Peyer's patch (tissue), 4 donors: ENCODE results near the gene CTDNEP1. TPM values are rescaled to one million over a fixed set of nuclear protein-coding genes. Genes with fewer than 3 reads are reported as not detected.

Experiments
- DNase-seq, 3 donors: peaks; one replicate each; pipeline ENCODE4 v3.0.0-alpha.2; 2017 to 2019
- H3K27ac ChIP-seq, 4 donors: fragments of 200-600 bp; sonication (generic); one replicate each; pipeline ENCODE4 v1.5.1; 2016 to 2019
- H3K27me3 ChIP-seq, 2 donors: fragments of 200-600 bp; sonication (generic); one replicate each; pipeline ENCODE4 v1.5.1; 2019
- H3K36me3 ChIP-seq, 3 donors: fragments of 200-600 bp; sonication (generic); one replicate each; pipeline ENCODE4 v1.5.1; 2016 to 2019
- H3K4me1 ChIP-seq, 4 donors: fragments of 200-600 bp; sonication (generic); one replicate each; pipeline ENCODE4 v1.5.1; 2016 to 2019
- H3K4me3 ChIP-seq, 4 donors: fragments of 200-600 bp; sonication (generic); 1 replicate in 3 of 4; 2 replicates in 1 of 4; pipeline ENCODE4 v1.5.1; 2016 to 2019; ENCODE audit warnings: mild to moderate bottlenecking in 1 of 4
- H3K9me3 ChIP-seq, 4 donors: fragments of 200-600 bp; sonication (generic); one replicate each; pipeline ENCODE4 v1.5.1; 2016 to 2019; ENCODE audit warnings: mild to moderate bottlenecking in 1 of 4
- CTCF ChIP-seq, 6 experiments: fragments of 450-650 bp in 4 of 6; fragments of 200-600 bp in 2 of 6; sonication (generic) in 1 of 6; IDR thresholded peaks; one replicate each; pipeline ENCODE4 v1.5.1; 2017 to 2019; ENCODE audit warnings: antibody characterized with exemption in 6 of 6, mild to moderate bottlenecking in 3 of 6, moderate library complexity in 1 of 6
- POLR2A ChIP-seq, 2 donors: fragments of 450-650 bp; IDR thresholded peaks; one replicate each; pipeline ENCODE4 v1.5.1; 2017; ENCODE audit warnings: antibody characterized with exemption in 2 of 2, mild to moderate bottlenecking in 2 of 2, moderate library complexity in 2 of 2
- total RNA-seq, 4 donors: library from RNA; depleted of rRNA; stranded (reverse); fragments of >200 nt; gene quantifications; one replicate each; pipeline ENCODE4 v1.1.0, GENCODE V29; 2016

The CTDNEP1 gene
- 10 to 100 TPM; 55.3 to 86.9 (median 76.4) TPM for total RNA-seq

GRCh38 chr17:7251661-7252175 is at the start of gene CTDNEP1:
CTDNEP1 (minus strand) TSS chr17:7251734; CDS start chr17:7251296, 438 bp downstream.
- H3K27ac ChIP-seq: peak within 1 kb of the TSS; percentile 98 to 100 (median 98)
- TF ChIP-seq CTCF (IDR thresholded peaks at IDR 0.05) (no peak), POLR2A (IDR thresholded peaks at IDR 0.05) (peak in 1 of 2 donors; percentile 78)
- peak within 1 kb of the TSS; percentile 82 to 100 (median 88) for H3K4me3 ChIP-seq
- H3K36me3 ChIP-seq: peaks cover 0 to 30% (median 0%) of the 10 kb centered on the region in 3 donors
- peak; percentile 96 to 99 (median 98) for DNase-seq
- no peaks in the 10 kb centered on the region for H3K9me3 ChIP-seq
- peaks cover 0 to 34% (median 16%) of the 10 kb centered on the region in 4 donors for H3K4me1 ChIP-seq
- H3K27me3 ChIP-seq: no peaks in the 10 kb centered on the region

- peaks cover 0 to 48% (median 17%) of the 10 kb centered on the region in 4 donors for H3K4me1 ChIP-seq
- peaks cover 0 to 3% (median 0%) of the 10 kb centered on the region in 4 donors for H3K9me3 ChIP-seq
- TF ChIP-seq CTCF (IDR thresholded peaks at IDR 0.05) (peak; percentile 83 to 97 (median 95)), POLR2A (IDR thresholded peaks at IDR 0.05) (no peak)
- H3K27me3 ChIP-seq: no peaks in the 10 kb centered on the region
- no peaks in the 10 kb centered on the region for H3K36me3 ChIP-seq
- peak overlapping the region in 1 of 4 donors; percentile 3 for H3K27ac ChIP-seq
- peak; percentile 69 to 90 (median 89) for DNase-seq
- peak overlapping the region in 2 of 4 donors; percentile 22 to 32 for H3K4me3 ChIP-seq
Measured at GRCh38 chr17:7296189-7296861, 44.8 kb upstream of the CTDNEP1 start.

- peak overlapping the region in 3 of 4 donors; percentile 46 to 54 (median 51) for H3K4me3 ChIP-seq
- no peaks in the 10 kb centered on the region for H3K36me3 ChIP-seq
- TF ChIP-seq CTCF (IDR thresholded peaks at IDR 0.05) (no peak), POLR2A (IDR thresholded peaks at IDR 0.05) (no peak)
- DNase-seq: no peak
- H3K27ac ChIP-seq: peak overlapping the region; percentile 10 to 92 (median 64)
- H3K27me3 ChIP-seq: no peaks in the 10 kb centered on the region
- peaks cover 0 to 48% (median 17%) of the 10 kb centered on the region in 4 donors for H3K4me1 ChIP-seq
- peaks cover 0 to 3% (median 0%) of the 10 kb centered on the region in 4 donors for H3K9me3 ChIP-seq
Measured at GRCh38 chr17:7295230-7296180, 44.0 kb upstream of the CTDNEP1 start.

GRCh38 chr17:7294614-7295153 is 43.1 kb upstream of the CTDNEP1 start, which contains the start of gene YBX2:
YBX2 (minus strand) TSS chr17:7294639; CDS start chr17:7294500, 139 bp downstream.
- Histone ChIP-seq H3K36me3 (no peaks in the 10 kb centered on the region), H3K27ac (peak within 1 kb of the TSS; percentile 10 to 92 (median 71)), H3K4me3 (peak within 1 kb of the TSS; percentile 17 to 54 (median 48)), H3K4me1 (peaks cover 0 to 48% (median 17%) of the 10 kb centered on the region in 4 donors), H3K27me3 (no peaks in the 10 kb centered on the region), H3K9me3 (peaks cover 0 to 3% (median 0%) of the 10 kb centered on the region in 4 donors)
- peak in 3 of 6 experiments; percentile 19 to 34 (median 32) for TF ChIP-seq CTCF (IDR thresholded peaks at IDR 0.05)
- peak; percentile 38 to 45 for TF ChIP-seq POLR2A (IDR thresholded peaks at IDR 0.05)
- peak; percentile 72 to 98 (median 94) for DNase-seq
